DND-41 (cell line): ENCODE results near the gene C1orf185.
A peak's percentile ranks its signal among the peaks of the same experiment; 100 is the strongest.
"Not testable (repeated sequence)": the region's sequence is repeated elsewhere in the genome, so short reads cannot be mapped to it uniquely, and the experiment has no call there.

ENCODE experiments used
- ATAC-seq: fragments of 200-7000 bp; cut with Tn5 transposase; 3 replicates; pipeline ENCODE4 v1.9.1; 2021; ENCODE audit warnings: low read depth; ENCODE audit not compliant: insufficient read depth
- DNase-seq: peaks from one replicate; pipeline ENCODE4 v3.0.0-alpha.2; 2020
- H2AFZ ChIP-seq: 2 replicates; pipeline ENCODE4 v1.6.0; 2012; ENCODE audit warnings: low read depth, low read length
- H3K27ac ChIP-seq: 2 replicates; pipeline ENCODE4 v1.5.1; 2012; ENCODE audit warnings: low read length, inconsistent platforms
- H3K27me3 ChIP-seq: fragments of 200-600 bp; sonication (generic); 2 replicates; pipeline ENCODE4 v1.6.0; 2012; ENCODE audit warnings: low read length, mild to moderate bottlenecking, inconsistent platforms; ENCODE audit not compliant: insufficient read depth, poor library complexity
- H3K36me3 ChIP-seq: 2 replicates; pipeline ENCODE4 v1.5.1; 2012; ENCODE audit warnings: low read length, inconsistent platforms; ENCODE audit not compliant: insufficient read depth
- H3K4me1 ChIP-seq: 2 replicates; pipeline ENCODE4 v1.5.1; 2012; ENCODE audit warnings: mild to moderate bottlenecking, low read length; ENCODE audit not compliant: insufficient read depth
- H3K4me2 ChIP-seq: 2 replicates; pipeline ENCODE4 v1.6.0; 2012; ENCODE audit warnings: mild to moderate bottlenecking, moderate library complexity, low read length, inconsistent platforms; ENCODE audit not compliant: insufficient read depth
- H3K4me3 ChIP-seq, 2 experiments: fragments of 200-600 bp in 1 of 2; shearing (Covaris generic) in 1 of 2; 2 replicates each; pipeline ENCODE4 v1.5.1; 2012 to 2016; ENCODE audit warnings: inconsistent platforms in 2 of 2, low read length in 2 of 2, mild to moderate bottlenecking in 2 of 2, low read depth in 1 of 2, moderate library complexity in 1 of 2
- H3K79me2 ChIP-seq: 2 replicates; pipeline ENCODE4 v1.6.0; 2012; ENCODE audit warnings: low read length, inconsistent platforms; ENCODE audit not compliant: insufficient read depth
- H3K9ac ChIP-seq: 2 replicates; pipeline ENCODE4 v1.6.0; 2012; ENCODE audit warnings: low read depth, mild to moderate bottlenecking, inconsistent platforms, low read length, moderate library complexity
- H3K9me3 ChIP-seq: 2 replicates; pipeline ENCODE4 v1.5.1; 2012; ENCODE audit warnings: low read length, moderate library complexity, mild to moderate bottlenecking, inconsistent platforms; ENCODE audit not compliant: insufficient read depth, severe bottlenecking
- H4K20me1 ChIP-seq: 2 replicates; pipeline ENCODE4 v1.6.0; 2012; ENCODE audit warnings: low read length; ENCODE audit not compliant: insufficient read depth
- EZH2 ChIP-seq: IDR thresholded peaks from 3 replicates; pipeline ENCODE4 v1.6.1; 2012; ENCODE audit warnings: borderline replicate concordance, low read depth, mild to moderate bottlenecking, moderate library complexity, low read length, inconsistent platforms; ENCODE audit not compliant: severe bottlenecking
- TF ChIP-seq, protein P1 (sequence below): IDR thresholded peaks from 2 replicates; pipeline ENCODE4 v1.5.1; 2012; ENCODE audit warnings: borderline replicate concordance, low read length, moderate library complexity, mild to moderate bottlenecking; ENCODE audit not compliant: poor library complexity, severe bottlenecking; ENCODE audit errors: extremely low read depth

C1orf185 gene

DNA sequence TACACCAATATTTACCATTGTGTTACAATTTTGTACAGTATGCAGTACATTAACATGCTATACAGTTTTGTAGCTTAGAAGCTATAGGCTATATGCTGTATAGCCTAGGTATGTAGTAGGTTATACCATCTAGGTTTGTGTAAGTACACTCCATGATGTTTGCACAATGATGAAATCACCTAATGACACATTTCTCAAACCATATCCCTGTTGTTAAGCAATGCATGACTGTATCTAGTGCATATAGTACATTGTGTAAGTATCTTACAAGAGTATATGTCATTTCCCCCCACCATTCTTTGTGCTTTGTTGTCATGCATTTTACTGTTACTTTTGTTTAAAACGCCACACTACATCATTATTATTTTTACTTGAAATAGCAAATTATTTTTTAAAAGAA, 68.3 kb downstream of the C1orf185 start:
- no peaks in the 10 kb centered on the region for H3K79me2 ChIP-seq
- H3K9ac ChIP-seq = no peak overlapping the region
- TF ChIP-seq EZH2 = no peak
- TF ChIP-seq, protein P1, sequence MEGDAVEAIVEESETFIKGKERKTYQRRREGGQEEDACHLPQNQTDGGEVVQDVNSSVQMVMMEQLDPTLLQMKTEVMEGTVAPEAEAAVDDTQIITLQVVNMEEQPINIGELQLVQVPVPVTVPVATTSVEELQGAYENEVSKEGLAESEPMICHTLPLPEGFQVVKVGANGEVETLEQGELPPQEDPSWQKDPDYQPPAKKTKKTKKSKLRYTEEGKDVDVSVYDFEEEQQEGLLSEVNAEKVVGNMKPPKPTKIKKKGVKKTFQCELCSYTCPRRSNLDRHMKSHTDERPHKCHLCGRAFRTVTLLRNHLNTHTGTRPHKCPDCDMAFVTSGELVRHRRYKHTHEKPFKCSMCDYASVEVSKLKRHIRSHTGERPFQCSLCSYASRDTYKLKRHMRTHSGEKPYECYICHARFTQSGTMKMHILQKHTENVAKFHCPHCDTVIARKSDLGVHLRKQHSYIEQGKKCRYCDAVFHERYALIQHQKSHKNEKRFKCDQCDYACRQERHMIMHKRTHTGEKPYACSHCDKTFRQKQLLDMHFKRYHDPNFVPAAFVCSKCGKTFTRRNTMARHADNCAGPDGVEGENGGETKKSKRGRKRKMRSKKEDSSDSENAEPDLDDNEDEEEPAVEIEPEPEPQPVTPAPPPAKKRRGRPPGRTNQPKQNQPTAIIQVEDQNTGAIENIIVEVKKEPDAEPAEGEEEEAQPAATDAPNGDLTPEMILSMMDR = no peak
- H3K27me3 ChIP-seq = no peaks in the 10 kb centered on the region
- no peak overlapping the region for H3K27ac ChIP-seq
- no peak overlapping the region for H2AFZ ChIP-seq
- no peak overlapping the region for H3K4me2 ChIP-seq
- no peak overlapping the region for H3K4me3 ChIP-seq
- no peak for DNase-seq
- no peaks in the 10 kb centered on the region for H3K36me3 ChIP-seq
- H3K4me1 ChIP-seq = peaks cover 19% of the 10 kb centered on the region
- ATAC-seq = no peak
- no peaks in the 10 kb centered on the region for H3K9me3 ChIP-seq
- no peaks in the 10 kb centered on the region for H4K20me1 ChIP-seq

- H3K4me3 ChIP-seq = no peak overlapping the region
- H3K27me3 ChIP-seq = no peaks in the 10 kb centered on the region
- H3K9me3 ChIP-seq = no peaks in the 10 kb centered on the region
- H3K27ac ChIP-seq = no peak overlapping the region
- DNase-seq (no peak), ATAC-seq (no peak)
- no peak overlapping the region for H3K4me2 ChIP-seq
- H2AFZ ChIP-seq = no peak overlapping the region
- H3K79me2 ChIP-seq = no peaks in the 10 kb centered on the region
- H3K9ac ChIP-seq = no peak overlapping the region
- peaks cover 16% of the 10 kb centered on the region for H3K4me1 ChIP-seq
- H3K36me3 ChIP-seq = no peaks in the 10 kb centered on the region
- TF ChIP-seq, protein P1 = no peak
- no peak for TF ChIP-seq EZH2
- no peaks in the 10 kb centered on the region for H4K20me1 ChIP-seq
Observed at GRCh38 chr1:51172811-51173210, 70.8 kb downstream of the C1orf185 start.

DNA sequence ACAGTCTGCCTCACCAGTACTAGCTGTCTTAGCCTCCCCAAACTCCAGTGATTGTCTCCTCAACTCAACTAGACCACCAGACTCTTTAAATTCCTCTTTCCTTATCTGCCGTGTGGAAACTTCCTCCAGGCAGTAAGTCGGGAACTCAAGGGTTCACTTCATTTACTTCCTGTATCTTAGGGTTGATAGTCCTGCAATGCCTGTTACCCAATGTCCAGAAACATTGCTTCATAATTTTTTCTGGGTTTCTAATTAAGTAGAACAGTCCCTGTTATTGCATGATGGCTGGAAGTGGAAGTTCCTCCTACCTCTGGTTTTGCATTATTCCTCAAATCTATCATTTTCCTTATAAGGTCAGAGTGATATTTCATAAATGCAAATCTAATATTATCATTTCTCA, 73.2 kb downstream of the C1orf185 start:
- no peaks in the 10 kb centered on the region for H3K27me3 ChIP-seq
- DNase-seq (no peak), ATAC-seq (no peak)
- TF ChIP-seq EZH2 = no peak
- H3K9ac ChIP-seq = no peak overlapping the region
- no peak overlapping the region for H3K4me3 ChIP-seq
- no peak overlapping the region for H3K4me2 ChIP-seq
- H3K4me1 ChIP-seq = peaks cover 3% of the 10 kb centered on the region; the same call in 1 of the 2 replicates
- H2AFZ ChIP-seq = 0 out of 2 replicates have a peak overlapping the region, but pooled peaks have one; percentile 26
- H3K27ac ChIP-seq = no peak overlapping the region
- no peaks in the 10 kb centered on the region for H3K9me3 ChIP-seq
- H4K20me1 ChIP-seq = no peaks in the 10 kb centered on the region
- no peaks in the 10 kb centered on the region for H3K36me3 ChIP-seq
- no peaks in the 10 kb centered on the region for H3K79me2 ChIP-seq

DNA sequence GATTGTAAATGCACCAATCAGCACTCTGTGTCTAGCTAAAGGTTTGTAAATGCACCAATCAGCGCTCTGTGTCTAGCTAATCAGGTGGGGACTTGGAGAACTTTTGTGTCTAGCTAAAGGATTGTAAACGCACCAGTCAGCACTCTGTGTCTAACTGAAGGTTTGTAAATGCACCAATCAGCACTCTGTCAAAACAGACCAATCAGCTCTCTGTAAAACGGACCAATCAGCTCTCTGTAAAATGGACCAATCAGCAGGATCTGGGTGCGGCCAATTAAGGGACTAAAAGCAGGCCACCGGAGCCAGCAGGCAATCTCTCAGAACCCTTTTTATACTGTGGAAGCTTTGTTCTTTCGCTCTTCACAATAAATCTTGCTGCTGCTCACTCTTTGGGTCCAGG, 76.0 kb downstream of the C1orf185 start:
- not testable (repeated sequence) for H2AFZ ChIP-seq, H4K20me1 ChIP-seq, H3K27me3 ChIP-seq, H3K36me3 ChIP-seq, H3K4me2 ChIP-seq, ATAC-seq, H3K9ac ChIP-seq, H3K4me3 ChIP-seq, H3K9me3 ChIP-seq, H3K79me2 ChIP-seq, H3K4me1 ChIP-seq, H3K27ac ChIP-seq, DNase-seq

GRCh38 chr1:51188230-51188629, 86.2 kb downstream of the C1orf185 start:
- no peaks in the 10 kb centered on the region for H3K36me3 ChIP-seq
- no peaks in the 10 kb centered on the region for H3K79me2 ChIP-seq
- ATAC-seq = no peak
- H3K4me2 ChIP-seq = no peak overlapping the region
- H3K9me3 ChIP-seq = no peaks in the 10 kb centered on the region
- H2AFZ ChIP-seq = no peak overlapping the region
- H4K20me1 ChIP-seq = no peaks in the 10 kb centered on the region
- H3K27ac ChIP-seq = no peak overlapping the region
- DNase-seq = no peak
- no peak overlapping the region for H3K4me3 ChIP-seq
- H3K4me1 ChIP-seq = no peaks in the 10 kb centered on the region
- no peak overlapping the region for H3K9ac ChIP-seq
- H3K27me3 ChIP-seq = no peaks in the 10 kb centered on the region
- no peak for TF ChIP-seq EZH2
- TF ChIP-seq, protein P1 = no peak
